Activated CD4-positive, alpha-beta T cell treated with anti-CD3 and anti-CD28 coated beads, Interleukin-2, amount 50 U/mL, for 1 hour (primary cell): ENCODE results near the gene IPCEF1.
"Not testable (repeated sequence)": the region's sequence is repeated elsewhere in the genome, so short reads cannot be mapped to it uniquely, and the experiment has no call there.

Experiments used
- DNase-seq: peaks from one replicate; pipeline ENCODE4 v3.0.0-alpha.2; 2020

The IPCEF1 gene

DNA sequence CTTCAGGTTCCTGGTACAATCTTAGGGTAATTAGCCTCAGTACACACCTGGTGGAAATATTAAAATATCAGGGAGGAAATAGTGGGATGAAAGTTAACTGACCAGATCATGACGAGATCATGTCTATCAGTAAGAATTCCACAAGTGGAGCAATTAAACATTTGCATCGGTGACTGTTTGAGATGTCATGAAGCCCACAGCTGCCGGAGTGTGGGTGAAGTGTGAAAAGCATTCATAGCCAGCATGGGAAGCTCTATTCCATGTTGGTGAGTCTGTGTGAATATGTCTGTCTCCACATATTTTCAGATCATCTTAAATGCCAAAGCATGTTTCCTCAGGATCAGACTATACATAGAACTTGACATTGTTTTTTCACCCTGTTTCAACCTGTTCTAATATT, 142.8 kb downstream of the IPCEF1 start:
- no peak for DNase-seq

DNA sequence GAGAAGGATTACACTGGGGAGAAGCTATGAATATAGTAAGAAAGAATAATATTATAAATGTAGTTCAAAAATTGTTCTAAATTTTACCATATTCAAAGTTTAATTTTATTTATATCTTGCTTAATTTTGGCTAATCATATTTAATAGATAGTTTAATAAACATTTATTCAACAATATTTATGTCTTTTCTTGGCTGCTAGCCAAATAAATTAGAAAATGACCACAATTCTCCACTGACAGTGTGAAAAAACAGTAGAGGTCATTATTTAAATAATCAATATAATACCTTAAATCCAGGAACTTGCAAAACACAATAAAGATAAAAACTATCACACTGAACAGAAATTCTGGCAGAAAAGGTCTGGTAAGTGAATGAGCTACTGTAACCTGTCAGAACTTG, 145.9 kb downstream of the IPCEF1 start:
- DNase-seq = no peak

DNA sequence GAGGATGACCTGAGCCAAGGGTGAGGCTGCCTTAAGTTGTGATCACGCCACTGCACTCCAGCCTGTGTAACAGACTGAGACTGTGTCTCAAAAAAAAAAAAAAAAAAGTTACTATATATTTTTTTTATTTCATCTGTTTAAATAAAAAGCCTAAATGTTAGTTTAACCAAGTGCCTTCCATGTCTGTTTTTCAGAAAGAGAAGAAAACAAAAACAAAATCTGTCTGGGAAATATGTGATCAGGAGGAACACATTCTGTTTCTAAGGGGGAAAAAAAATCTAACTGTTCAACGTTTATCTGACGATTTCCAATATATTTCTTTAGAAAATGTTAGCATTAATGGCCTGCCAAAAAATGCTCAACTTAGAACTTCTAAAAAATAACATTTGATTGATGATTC, 147.0 kb downstream of the IPCEF1 start:
- no peak for DNase-seq

DNA sequence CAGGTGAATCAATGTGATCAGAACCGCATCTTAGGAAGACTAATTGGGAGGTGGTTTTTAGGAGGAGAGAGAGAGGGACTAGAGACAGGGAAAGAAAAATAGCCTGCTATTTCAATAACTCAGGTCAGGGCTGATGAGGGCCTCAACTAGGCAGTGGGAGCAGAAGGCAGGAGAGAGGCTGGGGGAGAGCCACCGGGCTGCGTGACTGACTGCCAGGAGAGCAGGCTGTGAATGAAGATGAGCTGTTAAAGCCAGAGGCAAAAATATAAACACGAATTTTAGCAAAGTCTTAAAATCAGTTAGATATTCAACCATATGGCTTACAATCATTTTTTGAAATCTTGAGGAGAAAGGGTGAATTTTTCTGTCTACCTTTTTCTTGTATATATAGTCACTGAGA, 149.6 kb downstream of the IPCEF1 start:
- DNase-seq = no peak

DNA sequence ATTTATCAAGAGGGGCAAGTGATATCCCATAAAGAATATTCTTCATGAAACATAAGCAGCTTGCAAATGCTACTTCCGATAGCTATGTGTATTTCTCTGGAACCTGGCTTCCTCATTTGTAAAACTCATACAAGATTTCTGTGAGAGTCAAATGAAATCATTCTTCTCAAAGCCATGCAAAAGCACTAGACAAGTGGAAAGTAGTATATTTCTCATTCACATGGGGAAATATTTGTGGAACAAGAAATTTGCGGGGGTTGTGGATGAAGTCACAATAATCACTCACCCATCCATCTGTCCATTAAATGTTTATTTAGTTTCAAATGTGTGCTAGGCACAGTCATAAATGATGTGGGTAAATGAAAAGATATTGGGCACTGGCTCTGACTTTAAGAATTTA, 150.5 kb downstream of the IPCEF1 start:
- no peak for DNase-seq

DNA sequence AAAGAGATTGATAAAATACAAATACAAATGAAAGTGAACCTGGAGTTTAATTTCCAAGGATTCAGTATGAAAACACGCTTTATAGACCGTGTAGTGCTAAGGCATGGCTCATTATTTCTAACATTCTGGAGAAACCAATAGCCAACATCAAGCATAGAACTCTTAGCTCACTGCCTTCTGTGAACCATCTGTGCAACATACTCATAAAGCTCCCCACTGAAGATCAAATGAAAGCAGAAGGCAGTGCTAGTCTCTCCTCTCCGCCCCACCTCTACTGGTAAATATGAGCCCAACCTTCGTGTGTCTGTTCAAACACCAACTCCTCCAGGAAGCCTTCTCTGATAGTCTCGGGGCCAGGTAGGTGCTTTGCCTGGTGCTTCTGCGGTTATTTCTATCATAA, 153.6 kb downstream of the IPCEF1 start:
- DNase-seq = no peak

DNA sequence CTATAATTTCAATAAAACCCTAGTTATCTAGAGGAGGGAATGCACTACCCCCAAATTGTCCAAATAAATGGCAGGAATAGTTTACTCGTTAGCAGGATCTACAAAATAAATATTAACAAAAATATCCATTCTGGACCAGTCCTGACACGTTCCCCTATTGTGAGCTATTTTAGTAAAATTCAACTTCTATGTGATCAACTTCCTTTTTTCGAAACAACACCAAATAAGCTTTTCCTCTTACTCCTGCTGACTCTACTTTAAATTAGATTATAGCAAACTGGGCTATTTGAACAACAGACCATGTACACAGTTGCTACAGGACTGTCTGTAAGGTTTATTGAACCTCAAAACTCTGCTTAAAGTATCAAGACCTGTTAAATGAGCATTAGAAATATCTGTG, 154.3 kb downstream of the IPCEF1 start:
- DNase-seq = no peak

DNA sequence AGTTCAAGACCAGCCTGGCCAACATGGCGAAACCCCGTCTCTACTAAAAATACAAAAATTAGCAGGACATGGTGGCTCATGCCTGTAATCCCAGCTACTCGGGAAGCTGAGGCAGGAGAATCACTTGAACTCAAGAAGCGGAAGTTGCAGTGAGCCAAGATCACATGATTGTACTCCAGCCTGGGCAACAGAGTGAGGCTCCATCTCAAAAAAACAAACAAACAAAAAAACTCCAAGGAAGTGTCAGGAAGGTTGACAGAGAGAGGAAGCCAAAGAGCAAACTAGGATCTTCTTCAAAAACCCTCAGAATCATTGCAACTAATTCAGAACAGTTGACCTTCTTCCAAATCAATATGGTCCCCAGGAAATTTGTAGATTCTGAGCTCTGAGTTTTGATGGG, 154.9 kb downstream of the IPCEF1 start:
- not testable (repeated sequence) for DNase-seq

DNA sequence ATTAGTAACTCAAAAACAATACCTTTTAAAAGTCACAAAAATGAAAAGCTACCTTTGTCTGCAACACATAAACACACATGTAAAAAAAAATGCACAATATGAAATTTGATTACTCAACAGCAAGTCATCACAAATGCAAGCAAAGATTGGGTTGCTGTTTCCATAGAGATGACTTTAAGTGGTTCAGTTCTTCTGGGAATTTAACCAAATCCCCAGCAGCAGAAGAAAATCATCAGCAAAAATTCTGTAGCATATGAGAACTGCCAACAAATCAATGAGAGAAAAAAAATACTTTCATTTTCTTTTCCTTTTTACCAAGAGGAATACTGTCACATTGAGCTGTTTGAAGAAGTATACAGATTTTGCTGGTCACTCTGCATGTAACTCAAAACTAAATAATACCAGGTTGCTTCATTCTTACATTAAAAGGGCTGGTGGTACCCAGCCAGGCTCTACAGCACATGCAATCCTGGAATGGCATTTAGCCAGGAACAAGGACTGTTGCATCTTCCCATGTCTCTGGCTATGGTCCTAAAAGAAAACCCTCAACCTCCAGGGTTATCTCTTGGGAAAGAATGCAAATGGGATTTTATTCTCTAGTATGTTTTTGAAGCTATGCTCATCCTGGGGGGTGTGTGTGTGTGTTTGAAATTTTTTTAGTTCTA, 159.3 kb downstream of the IPCEF1 start:
- no peak for DNase-seq

DNA sequence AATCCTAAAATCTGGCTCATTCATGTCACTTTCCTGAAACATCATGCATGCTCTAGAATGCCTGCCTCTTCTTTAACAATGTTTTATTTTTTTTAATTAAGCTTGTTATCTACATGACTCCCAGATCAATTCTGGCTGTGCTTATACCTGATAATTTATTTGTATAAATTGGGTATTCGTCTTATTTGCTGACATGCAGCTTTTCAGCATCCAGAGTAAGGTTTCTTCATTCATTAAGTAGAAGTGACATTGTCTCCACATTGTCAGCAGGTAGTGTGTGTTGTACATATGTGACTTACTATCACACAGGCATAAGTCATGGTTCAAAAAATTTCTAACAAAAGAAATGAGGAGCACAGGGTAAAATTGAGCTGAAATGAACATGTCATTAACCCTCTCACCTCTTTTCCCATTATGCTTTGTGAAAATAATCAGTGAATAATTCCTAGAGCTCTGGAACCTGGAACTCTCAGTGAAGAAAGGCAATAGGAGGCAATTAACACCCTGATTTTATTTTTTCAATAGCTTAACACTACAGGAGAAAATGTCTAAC, 160.2 kb downstream of the IPCEF1 start:
- DNase-seq = no peak

DNA sequence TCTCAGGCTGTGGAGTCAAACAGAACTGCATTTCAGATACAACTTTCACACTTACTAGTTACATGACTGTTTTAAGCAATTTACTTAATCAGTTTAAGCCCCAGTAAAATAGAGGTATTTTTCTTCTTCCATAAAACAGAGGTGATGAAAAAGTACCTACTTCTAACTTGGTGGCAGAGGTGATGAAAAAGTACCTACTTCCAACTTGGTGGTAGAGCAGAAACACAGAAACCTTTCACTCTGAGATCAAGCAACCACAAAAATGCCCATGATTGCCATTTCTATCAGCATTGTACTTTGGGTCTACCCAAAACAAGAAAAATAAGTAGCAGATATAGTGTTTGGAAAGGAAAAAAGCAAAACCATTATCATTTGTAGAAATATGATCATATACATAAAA, 168.9 kb downstream of the IPCEF1 start:
- DNase-seq = no peak

DNA sequence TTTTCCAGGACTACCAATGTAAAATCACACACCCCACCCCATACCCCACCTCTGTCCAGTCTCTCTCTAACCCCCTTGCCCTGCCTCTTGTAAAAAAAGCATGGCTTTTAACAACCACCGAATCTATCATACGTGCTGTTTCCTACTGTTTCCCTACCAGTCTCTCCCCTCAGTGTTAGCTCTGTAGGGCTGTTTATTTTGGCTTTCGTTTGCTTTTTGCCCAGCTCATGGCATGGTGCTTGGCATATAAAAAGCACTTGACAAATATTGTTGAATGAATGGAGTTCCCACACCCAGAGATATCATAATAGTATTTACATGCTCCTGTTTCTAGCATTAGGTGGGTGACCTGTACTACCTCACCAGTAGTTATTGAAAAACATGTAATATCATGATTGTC, 169.4 kb downstream of the IPCEF1 start:
- DNase-seq = no peak

DNA sequence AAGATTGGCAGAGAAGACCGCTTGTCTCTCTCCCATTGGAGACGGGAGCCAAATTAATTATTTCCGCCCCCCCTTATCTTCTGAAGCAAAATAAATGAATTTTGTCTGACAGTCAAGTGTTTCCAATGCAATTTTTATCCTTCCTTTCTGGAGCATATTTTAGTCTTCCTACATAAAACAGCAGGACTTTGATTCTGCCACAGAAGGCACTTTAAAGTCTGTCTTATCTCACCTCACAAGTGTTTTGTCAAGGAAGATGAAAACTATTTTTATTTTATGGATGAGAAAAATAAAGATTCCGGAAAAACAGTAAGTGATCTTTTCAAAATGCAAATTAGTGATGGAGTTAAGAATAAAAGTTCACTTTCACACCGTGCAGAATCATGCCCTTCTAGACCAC, 177.2 kb downstream of the IPCEF1 start:
- DNase-seq = no peak

DNA sequence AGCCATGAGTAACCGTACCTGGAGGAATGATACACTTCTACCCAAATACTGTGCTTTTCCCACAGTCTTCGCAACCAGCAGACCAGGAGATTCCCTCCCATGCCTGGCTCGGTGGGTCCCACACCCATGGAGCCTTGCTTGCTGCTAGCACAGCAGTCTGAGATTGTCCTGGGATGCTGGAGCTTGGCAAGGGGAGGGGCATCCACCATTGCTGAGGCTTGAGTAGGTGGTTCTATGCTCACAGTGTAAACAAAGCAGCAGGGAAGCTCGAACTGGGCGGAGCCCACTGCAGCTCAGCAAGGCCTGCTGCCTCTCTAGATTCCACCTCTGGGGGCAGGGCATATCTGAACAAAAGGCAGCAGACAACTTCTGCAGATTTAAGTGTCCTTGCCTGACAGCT, 184.2 kb downstream of the IPCEF1 start:
- not testable (repeated sequence) for DNase-seq

DNA sequence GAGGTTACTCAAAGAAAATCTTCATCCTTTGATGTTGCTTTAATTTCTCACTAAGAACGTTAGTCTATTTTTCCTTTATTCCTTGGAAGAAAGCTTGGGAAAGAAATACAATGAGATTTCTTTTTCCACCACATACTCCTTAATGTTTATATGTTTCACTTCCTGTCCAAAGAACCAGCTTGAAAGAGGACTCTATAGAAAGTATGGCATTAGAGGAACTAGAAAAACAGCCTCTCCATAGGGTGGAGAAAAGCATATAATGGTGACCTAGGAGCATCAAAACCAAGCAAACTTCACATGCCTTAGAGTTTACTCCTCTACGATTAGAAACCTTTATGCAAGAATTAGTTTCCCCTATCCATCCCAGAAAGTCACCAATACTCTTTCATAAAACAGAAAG, 186.5 kb downstream of the IPCEF1 start:
- no peak for DNase-seq

DNA sequence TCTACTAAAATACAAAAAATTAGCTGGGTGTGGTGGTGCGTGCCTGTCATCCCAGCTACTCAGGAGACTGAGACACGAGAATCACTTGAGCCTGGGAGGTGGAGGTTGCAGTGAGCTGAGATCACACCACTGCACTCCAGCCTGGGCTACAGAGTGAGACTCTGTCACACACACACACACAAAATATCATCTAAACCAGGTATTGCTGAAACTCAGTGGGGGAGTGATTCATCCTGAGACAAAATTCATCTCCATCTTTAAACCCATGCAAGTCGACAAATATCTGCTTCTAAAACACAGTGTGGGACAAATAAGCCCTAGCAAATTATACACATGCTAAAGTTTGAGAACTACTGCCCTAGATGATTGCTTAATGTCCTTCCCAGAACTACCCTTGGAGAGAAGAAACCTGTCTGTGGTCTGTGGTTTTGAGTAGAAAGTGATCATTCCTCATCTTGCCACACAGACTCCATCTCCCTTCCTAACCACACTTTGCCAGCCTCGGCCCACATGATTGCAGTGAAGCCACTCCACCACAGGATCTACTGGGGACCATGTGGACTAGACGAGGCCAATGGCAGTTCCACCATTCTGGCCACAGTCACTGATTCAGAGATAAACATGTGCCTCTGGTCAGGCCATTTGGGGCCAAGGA, 187.3 kb downstream of the IPCEF1 start:
- DNase-seq = no peak

DNA sequence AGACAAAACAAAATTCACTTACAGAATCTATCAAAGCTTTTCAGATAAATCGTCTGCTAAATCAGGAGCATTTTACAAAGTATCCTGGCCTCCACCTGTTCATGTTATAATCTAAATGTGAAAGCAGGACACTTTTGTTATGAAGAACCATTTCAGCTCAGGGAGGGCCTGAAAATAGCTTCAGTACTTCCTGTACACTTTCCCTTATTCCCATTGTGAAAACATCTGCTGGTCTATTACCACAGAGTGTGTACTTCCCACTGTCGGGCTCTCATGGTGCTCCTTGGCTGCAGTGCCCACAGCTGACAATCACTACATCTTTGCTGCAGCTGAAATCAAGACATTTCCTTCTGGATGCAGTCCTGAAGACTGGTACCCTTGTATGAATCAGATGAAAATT, 189.5 kb downstream of the IPCEF1 start:
- DNase-seq = no peak

DNA sequence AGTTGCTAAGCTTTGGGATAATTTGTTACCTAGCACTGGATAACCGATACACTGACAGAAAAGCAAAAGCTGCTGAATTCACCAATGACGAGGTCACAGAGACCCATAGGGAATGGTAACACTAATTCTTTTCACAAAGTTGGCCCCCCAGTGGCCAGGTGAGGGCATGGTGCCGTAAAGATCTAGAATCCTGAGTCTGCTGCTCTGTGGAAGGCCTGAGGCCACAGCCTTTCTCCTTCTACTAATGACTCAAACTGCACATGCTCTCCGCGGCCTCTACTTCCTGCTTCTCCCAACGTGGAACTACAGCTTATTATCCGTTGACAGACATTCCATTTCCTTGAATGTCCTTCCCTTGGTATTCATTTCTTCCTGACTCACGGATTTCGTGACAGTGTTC, 190.5 kb downstream of the IPCEF1 start:
- no peak for DNase-seq

DNA sequence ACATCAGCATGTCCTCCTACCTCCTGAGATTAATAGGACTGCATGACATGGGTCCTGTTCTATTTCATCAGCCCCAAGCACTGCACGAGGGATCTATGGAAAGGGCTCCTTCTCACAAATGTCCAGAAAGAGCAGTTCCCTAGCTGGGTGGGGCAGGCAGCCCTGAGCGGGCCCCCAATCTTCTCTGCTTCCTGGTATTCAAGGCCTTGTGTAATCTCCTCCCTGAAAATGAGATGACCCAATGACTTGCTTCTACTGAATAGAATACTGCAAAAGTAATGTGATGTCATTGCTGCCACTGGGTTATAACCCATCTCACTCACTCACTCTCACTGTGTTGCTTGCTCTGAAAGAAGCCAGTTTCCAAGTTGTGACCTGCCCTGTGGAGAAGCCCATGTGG, 191.1 kb downstream of the IPCEF1 start:
- DNase-seq = no peak

DNA sequence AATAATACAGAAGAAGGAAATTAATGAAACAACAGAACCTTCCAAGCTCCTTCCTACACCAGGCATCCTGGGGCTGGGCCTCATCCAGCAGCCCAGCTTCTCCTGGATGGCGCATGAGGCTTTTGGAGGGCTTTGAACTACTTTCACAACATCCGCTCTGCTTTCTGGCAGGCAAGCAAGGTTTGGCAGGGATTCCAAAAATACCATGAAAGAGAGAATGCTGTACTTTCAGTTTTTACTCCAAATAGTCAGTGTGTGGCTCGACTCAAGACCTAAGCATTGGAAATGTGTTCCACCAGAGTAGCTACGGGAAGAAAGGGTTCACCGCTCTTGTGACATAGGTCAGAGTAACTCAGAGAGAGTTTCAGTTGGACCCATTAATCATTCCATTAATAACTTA, 192.2 kb downstream of the IPCEF1 start:
- no peak for DNase-seq

DNA sequence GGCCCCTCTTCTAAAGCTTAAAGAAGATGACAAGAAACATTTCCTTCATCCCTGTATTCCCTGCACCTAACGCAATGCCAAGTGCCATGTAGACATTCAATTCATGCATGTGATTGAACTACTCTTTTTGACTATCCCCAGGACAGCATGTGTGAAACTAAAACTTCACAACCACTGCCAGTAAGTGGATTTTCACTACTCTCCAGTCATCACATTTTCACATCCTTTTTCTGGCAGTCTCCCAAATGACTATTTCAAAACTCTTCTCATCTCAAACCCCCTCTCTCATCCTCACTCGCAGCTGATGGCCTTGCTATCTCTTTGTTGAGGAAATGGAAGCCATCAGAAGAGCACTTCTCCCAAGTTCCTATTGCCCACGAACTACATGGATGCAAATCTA, 194.9 kb downstream of the IPCEF1 start:
- DNase-seq = no peak

DNA sequence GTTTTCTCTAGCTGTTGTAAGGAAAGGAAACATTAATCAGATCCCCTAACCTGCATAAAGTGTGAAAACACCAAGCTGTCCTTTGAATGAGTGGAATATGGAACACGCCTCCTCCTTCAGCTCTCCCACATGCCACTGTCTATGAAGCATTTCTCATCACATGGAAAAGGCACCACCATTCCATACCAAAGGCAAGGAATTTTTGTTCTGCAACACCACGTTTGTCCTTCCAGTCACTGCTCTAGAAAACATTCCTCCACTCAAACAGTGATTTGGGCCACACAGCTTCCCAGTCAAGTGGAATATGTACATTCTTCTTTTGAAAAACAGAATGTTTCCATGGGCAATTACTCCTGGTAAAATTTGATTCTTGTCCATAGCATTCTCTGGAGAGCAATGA, 197.5 kb downstream of the IPCEF1 start:
- DNase-seq = no peak

DNA sequence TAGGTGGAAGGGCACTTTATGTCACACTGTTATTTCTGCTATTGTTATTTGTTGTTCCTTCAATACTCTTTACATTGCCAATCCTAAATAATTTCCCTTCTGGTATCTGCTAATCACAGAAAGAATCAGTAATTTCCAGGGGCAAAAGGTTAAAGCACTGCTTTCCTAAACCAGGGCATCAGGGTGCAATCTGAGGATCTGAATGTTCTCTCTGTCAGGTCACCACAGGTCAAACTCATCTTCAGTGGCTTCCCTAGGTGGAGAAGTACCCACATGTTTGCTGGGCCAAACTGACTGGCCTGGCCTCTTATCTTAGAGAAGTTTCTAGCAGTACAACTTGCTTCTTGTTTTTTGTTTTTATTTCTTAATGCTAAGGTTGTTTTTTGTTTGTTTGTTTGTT, 198.9 kb downstream of the IPCEF1 start:
- no peak for DNase-seq

DNA sequence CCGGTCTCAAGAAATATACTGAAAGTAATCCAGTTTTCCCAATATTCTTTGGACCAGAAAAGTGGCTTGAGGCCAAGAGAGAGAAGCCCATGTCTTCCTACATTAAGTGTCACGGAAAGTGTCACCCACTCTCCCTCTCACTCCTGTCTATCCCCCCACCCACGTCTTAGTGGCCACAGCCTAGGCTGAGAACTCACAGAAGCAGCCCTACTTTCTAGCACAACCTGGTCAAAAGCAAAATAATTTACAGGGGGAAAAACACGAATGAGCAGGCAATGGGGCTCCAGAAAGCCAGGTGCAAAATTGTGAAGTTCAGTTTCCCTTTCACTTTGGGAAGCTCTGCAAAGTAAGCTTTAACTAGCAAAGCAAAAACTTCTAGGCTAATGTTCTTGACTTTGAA, 199.5 kb downstream of the IPCEF1 start:
- DNase-seq = no peak
